COLO829 (cell line): ENCODE measurements around the gene SAMSN1.

Experiments
- DNase-seq: peaks from one replicate; pipeline ENCODE4 v3.0.0; 2012; ENCODE audit warnings: low spot score

SAMSN1 gene

DNA sequence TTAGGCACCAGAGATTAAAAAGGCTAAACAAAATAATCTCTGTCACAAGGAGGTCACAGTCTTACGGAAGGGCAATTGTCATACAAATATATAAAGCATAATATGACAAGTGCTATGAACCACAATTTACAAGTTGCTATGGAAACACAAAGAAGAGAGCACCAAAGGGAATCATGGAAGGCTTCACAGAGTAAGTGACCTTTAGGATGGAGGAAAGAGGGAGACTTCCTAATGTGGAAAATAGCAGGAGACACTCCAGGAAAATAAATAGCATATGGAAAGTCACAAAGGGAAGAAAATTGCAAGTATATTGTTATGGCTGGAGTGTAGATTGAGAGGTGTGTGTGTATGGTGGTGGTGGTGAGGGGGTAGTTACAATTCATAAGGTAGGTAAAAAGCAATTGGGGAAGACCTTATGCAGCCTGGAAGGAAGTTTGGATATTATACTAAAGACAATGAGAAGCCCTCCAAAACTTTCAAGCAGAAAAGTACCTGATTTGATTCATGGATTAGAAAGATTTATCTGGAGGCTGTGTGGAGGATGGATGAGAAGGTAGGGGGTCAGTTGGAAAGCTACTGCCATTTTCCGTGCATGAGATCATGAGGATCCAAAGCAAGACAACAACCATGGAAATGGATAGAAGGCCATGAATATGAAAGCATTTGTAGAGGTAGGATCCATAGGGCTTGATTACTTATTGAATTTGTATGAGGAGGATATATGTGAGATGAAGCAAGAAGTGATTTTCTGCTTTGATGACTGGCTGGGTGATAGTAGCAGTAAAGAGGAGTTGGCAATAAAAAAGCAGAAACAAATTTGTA, 61.7 kb downstream of the SAMSN1 start:
- DNase-seq, result no peak

DNA sequence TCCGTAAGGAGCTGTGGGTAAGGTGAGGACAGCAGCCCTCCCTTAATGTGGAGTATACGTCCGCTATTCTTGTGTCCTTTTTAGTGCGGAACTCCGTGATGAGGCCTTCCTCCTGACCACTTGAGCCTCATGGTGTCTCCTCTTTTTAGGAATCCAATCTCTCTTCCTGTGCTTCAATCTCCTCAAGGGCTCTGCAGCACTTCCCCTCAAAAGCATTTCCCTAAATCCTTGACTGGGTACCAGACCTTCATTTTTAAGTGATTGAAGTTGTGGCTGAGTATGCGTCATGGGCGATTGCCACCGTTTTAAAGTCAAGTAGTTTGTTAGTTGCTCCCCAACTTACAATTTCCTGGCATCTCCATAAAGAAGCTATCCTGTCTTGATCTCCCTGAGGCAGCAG, 62.8 kb downstream of the SAMSN1 start:
- no peak for DNase-seq

DNA sequence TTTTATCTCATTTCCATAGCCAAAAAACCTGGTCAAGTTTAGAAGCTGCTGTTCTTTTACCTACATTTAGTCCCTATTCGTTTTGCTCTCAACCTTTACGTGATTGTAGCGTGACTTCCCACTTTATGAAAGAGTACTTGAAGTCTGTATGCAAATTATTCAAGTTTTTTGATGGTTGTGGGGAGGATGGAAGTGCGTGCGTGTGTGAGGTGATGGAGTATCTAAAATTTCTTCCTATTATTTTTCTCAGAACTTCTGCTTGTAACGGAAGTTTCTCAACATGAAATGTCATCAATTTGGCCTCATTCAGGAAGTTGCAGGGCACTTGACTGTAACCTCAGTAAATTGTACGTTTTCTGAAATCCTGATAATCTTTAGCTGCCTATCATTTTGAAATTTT, 64.0 kb downstream of the SAMSN1 start:
- no peak for DNase-seq

DNA sequence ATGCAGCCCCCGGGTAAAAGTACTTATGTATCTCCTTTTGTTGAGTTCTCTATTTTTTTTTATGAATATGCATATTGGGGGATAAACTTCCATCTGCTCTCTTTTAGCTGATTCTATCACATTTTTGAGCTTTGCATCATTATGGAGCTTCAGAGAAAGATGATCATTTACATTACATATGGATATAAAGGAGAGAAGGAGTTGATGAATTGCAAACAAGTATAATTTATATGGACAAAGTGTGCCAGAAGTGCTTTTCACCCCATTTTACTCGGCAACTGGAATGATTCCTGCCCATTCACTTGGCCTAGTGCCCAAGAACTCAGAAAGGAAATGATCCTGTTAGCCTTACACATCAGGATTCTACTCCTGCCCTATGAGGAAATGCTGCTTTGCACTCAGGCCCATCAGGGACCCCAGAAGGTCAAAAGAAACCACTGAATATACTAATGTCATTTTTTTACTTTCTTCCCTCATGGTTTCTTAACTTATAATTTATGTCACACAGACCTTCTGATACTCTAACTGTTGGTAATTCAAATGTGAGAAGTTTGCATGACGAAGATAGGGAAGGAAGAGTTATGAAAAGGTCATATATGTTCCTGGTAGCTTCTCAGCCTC, 65.6 kb downstream of the SAMSN1 start:
- no peak for DNase-seq

DNA sequence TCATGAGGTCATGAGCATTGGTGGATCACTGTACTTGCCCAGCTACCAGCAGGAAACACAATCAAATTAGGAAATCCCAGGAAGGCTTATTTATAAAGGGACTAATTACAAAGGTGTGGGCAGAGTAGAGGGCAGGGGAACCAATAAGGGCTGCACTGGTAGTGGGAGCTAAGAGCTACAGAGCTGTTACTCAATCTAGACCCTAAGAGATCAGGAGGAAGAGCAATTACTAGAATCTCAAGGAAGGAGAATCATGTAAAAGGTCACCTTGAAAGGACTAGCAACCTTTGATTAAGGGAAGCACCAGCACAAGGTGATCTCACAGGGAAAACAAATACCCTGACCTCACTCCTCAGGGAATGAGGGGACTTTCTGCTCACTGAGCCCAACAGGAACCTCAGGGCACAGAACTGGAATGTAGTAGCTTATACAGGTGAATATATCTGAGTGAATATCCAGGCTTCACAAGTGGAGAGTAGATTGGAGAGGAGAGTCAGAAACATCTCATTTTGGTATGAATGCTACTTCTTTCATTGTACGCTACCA, 66.8 kb downstream of the SAMSN1 start:
- no peak for DNase-seq

DNA sequence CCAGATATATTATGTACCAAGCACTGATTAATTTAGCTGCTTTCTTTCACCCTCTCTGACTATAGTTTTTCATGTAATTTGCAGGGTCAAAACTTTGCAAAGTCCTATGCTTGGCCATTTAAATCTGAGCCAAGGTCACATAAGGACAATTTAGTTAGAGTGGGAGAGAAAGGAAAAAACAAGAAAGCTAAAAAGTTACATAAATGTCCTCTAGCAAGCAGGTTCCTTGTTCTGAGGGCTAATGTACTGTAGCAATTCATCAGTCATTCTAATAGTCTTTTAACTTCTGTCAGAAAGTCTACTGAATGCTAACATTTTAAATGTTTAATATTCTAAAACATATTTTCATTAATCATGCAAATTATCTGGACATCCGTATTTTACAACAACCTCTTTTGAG, 68.3 kb downstream of the SAMSN1 start:
- DNase-seq, result no peak

DNA sequence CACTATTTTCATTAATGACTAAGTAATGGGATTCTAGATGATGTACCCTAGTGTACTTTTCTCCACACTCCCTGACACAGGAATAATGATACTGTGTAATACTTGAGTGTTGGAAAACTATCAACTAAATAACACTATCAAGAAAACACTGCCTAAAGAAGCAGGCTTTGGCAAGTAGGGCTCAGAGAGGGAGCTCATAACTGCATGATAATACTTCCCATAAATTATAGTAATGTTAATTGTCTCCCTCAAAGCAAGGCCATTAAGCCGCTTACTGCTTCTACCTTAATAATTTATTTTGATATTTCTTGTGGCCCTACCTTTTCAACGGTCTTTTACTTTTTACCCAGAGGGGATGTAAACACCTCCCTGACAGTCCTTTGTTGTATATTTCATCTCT, 69.0 kb downstream of the SAMSN1 start:
- DNase-seq, result no peak

DNA sequence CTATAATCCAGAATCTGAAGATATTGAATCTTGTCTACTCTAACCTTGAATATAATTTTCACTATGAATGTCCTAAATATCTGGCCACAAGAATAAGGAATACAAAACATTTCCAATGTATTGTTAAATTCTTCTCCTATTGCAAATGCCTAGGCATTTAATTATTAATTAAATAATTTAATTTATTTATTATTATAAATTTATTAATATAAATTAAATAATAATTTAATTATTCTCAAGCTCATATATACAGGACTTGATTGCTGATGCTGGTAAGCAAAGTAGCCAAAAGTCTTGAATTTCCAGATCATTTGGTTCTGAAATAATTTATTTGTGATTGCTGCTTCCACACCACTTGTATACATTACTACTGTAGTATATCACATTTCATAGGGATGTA, 71.1 kb downstream of the SAMSN1 start:
- DNase-seq, result no peak

DNA sequence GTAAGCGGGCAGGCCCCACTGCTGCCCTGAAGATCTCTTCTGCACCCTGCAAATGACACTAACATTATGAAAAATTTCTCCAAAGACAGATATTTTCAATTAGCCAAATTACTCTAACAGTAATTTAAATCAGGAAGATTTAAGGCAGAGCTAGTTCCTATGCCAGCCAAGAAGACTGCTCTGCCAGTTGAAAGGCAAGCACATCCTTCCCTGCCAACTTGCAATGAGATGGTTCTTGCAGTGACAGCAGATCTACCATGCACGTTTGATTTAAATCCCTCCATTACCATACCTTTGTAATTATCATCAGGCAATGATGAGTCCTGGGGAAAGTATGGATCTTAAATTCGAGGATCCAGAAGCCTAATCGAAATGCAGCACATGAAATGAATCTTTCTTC, 76.5 kb downstream of the SAMSN1 start:
- DNase-seq, result no peak

DNA sequence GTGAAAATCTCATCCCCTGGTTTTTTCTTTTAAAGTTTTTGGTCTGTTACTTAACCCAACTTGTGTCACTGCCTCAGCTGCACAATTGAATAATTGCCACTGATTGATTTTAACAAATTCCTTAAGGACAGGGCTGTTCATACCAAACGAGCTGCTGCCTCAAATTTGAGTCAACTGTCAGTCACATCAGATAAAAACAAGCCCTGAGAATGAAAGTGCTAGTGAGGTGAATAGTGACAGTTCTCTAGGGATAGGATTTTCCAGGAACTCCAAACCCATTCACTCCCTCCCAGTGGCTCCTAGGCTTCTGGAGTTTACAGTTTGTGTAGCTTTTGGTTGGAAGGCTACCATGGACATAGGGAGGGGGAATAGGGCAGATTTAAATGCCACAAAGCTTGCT, 79.4 kb downstream of the SAMSN1 start:
- no peak for DNase-seq

DNA sequence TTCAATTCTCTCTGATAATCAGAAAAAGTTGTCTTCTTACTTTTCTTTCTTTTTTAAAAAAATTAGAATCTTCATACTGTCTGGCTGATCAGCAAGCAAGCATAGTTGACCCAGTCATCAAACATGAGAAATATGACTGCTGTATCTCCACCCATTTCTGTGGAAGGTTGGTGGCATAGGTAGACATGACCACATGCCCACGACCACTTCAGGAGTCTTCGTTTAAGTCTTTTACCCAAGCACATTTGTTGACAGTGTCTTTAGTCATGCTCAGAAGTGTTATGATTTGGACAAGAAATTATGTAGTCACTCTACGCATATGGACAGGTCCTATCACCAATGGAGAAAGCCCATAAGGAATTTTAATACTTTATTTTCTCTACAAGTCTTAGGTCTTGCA, 88.4 kb downstream of the SAMSN1 start:
- DNase-seq, result no peak

DNA sequence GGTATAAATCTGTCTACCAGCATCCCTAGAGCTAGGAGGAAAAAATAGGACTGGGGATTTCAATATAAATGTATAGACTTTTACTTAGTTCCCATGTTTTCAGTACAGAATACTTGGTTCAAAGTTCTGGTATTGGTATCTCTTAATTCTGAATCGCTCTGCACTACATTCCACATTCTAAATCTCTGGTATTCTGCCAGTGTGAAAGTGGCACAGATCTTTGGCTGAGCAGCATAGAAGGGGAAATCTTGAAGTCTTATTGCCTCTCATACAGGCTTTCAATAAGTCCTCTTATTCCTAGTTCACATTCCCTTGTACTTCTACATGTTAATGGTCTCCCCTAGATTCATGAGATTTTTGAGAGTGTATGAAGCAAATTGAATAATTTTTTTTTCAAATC, 89.2 kb downstream of the SAMSN1 start:
- DNase-seq, result no peak

DNA sequence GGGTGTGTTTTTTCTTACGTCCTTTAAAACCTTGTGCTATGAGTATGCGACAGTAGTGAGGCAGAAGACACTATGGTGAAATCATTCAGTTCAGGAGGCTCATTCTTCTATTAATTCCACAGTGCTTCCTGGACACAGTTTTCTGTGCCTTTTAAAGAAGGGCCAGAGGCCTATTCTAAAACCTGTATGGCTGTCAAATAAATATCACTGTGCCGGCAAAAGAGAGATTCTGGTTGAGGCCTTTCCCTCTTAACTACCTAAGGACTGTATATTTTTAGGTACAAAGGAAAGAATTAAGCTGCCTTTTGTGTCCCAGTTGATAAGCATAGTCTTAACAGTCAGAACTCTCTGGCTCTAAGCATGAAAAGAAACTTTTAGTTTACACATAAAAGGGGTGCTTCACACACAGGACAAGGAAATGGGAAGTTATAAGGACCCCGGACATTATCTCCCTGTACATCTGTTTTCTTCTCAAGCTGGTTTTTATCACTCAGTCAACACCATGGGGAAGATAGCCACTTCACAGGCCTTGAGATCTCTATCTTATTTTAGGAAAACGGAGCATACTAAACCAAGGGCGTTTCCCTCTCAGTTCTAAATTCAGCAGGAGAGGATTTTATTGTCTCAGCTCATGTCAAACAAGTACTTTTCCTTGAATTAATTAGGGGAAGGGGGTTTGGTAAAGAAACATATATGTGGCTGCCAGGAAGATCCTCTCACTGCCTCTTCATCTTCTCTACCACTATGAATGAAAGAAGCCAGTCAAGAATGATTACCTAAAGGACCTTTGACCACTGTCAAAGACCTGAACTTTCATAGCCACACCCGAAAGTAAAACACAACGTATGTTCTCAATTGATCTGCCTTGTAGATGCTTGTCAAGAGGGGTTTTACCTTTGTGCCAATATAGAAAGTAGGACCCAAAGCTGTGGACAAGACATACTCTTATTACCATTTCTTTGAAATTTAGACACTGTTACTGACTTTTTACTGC, 91.8 kb downstream of the SAMSN1 start:
- no peak for DNase-seq

DNA sequence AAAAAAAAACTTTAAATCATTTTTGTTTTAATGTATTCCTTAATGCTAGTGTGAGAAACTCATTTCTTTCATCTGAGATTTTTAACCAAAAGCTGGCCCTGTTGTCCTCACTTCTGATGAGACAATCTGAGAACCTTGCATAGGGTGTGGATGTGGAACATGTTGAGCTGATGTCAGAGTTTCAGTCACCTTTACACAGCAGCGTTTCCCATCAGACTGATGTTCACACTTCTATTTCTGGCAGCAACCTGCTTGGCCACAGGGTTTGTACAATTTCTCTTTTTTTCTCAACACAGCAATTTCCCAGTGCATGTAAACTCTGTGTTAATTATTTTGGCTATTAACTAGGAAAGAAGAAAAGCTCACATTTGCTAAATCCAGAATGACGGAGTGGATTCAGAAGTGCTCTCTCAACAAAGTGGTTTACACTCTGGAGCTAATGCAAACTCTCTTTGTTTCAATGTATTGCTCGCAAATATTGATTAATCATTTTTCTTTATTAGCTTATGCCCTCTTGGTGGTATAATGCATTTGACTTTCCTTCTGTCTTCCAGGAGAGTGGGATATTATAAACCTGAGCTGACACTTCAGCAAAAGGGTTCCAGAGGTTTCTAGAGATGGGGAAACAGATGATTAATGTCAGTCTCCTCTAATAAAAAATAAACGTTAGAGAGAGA, 92.6 kb downstream of the SAMSN1 start:
- DNase-seq, result no peak

DNA sequence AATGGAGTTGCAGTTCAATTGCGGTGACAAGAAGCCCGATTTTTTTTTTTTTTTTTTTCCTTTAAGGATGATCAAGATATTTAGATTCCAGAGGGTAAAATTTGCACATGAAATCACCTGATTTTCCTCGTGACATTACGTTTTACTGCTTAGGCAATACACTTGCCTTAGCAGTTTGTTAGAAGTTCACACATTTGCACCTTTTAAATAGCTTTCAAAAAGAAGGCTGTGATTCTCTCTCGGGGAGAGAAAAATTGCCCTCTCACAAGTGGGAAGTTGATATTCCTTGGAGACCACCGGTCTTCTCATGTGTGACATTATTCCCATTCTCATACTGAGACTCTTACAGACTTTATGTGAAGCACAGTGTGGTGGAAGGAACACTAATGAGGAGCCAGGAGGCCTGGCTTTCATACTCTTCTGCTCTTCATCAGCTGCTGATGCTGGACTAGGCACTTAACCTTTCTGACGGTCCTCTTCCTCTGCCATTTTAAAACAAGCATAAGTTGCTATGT, 93.3 kb downstream of the SAMSN1 start:
- no peak for DNase-seq

DNA sequence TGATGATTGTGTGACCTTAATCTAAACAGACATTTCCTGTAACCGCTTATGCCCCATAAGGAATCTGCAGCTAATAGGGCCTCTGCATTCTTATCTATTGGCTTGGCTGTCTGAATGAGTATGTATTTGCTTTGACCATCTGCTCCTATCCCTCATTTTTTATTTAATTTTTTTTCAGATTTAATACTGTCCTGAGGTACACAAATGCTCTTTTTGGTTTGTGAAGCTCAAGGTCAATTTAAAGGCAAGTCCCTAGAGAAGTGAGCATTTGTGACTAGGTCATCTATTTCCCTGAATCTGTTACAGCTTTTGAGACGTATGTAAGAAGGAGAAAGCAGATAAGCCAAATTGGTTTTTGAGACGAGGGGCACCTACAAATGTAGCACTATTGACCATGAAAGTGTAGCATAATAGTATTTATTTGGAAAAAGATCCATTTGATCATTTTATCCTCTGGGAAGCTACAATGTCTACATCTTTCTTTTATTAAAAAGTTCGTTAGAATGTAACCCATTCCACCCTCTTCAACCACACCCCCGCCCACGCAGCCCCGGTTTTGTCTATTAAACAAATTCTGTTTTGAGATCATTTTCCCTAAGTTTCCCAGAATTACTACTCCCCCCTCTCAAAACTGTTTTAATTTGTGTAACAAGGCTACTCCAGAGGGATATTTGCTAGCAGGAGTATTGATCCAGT, 93.9 kb downstream of the SAMSN1 start:
- DNase-seq, result no peak

DNA sequence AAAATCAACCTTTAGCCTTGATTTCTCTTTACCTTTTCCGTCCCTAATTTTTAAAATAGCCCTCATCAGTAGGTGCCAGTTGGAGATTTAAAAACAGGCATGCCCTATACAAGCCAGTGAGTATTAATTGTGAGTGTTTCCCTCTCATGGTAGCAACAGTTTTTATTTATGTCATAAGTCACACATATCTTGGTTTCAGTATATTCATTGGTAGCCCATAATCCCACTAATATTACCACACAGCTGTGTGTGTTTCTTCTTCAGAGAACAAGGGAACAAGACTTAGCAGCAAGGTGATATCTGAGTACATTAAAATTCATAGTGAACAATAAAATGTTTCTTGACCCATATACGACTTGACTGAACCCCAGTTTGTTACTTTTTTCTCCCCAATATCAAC, 94.6 kb downstream of the SAMSN1 start:
- no peak for DNase-seq

DNA sequence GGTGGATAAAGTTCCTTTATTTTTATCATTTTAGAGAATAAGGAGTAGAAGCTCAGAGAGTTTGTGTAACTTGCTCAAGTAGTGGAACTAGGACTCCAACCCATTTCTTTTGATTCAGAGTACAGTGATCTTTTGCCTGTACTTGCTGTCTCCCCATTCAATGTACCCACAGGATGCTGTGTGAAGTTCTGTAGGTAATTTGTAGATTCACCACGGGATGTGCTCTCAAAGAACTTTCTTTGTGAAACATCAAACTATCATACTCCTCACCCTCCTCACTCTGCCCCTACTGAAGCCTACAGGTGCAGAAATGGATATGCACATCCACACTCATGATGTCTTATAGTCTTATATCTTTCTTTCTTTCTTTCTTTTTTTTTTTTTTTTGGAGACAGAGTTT, 97.3 kb downstream of the SAMSN1 start:
- DNase-seq, result no peak

DNA sequence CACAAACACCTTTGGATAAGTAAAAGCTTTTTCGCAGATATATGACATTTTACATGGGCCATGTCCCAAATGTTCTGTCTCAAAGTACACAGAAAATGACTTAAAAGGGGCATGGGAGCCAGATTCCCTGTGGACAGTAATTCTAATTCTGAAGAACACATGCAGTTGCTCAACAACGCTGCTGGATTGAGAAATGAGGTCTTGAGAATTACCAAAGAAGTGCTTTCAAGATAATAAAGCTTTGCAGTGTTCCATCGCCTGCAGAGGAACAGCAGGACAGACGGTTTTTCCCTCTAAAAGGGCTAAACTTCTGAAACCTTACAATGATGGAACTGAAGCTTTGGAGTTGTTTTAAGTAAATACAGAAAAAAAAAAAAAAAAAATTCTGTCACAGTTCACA, 107.9 kb downstream of the SAMSN1 start:
- DNase-seq, result no peak

DNA sequence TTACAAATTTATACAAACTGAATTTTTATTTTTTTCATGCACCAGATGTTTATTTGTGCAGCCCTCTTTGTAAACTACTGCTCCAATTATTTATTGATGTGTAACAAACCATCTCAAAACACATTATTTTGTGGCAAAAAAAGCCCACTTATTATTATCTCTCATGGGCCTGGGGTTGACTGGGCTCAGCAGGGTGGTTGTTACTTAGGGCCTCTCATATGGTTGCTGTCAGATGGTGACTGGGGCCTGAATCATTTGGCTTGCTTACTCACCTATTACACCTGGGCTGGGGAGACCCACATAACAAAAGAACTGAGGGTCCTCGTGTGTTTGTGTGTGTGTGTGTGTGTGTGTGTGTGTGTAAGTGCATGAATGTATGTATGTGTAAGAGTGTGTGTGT, 110.7 kb downstream of the SAMSN1 start:
- no peak for DNase-seq
